ENCODE results near the gene TMEM218. TPM values are rescaled to one million over a fixed set of nuclear protein-coding genes. Genes with fewer than 3 reads are reported as not detected.
A peak's percentile ranks its signal among the peaks of the same experiment; 100 is the strongest.

Gene TMEM218
- total RNA-seq, 1 experiment from 2014 or later: 14.3 TPM

GRCh38 chr11:125078516-125079140 is 32.8 kb downstream of the TMEM218 start:
- peaks cover 17% of the 10 kb centered on the region for H3K27me3 Mint-ChIP-seq (ENCODE audit: low read depth)
- Histone ChIP-seq H3K18ac (ENCODE audit: insufficient read length, low read depth, low read length) (no peak overlapping the region), H2AK5ac (ENCODE audit: insufficient read length, low read length) (no peak overlapping the region), H3T11ph (ENCODE audit: low read length) (no peak overlapping the region), H3K56ac (ENCODE audit: insufficient read length, low read depth, low read length) (no peak overlapping the region), H4K8ac (replicated peaks; ENCODE audit: insufficient read length, low read depth, low read length) (no peak overlapping the region), H3K23ac (ENCODE audit: insufficient read length, low read depth, low read length) (no peak overlapping the region), H3K4me2 (ENCODE audit: insufficient read depth, insufficient read length, low read length) (no peak overlapping the region), H3K27me3 (ENCODE audit: insufficient read depth, low read length) (no peaks in the 10 kb centered on the region), H3K4ac (ENCODE audit: low read depth, low read length) (no peak overlapping the region), H3K14ac (ENCODE audit: insufficient read depth, low read length) (no peak overlapping the region; the same call in 1 of the 2 replicates), H2AFZ (ENCODE audit: low read length) (no peak overlapping the region), H2BK12ac (ENCODE audit: insufficient read length, low read depth, low read length) (no peak overlapping the region), H3K27ac (ENCODE audit: insufficient read length, low read depth, low read length) (no peak overlapping the region), H3K9me3 (ENCODE audit: control insufficient read depth, low read depth, low read length) (no peaks in the 10 kb centered on the region), H3K79me2 (ENCODE audit: insufficient read depth, low read length) (no peaks in the 10 kb centered on the region), H3K23me2 (ENCODE audit: insufficient read length, low read depth, low read length, poor library complexity, severe bottlenecking) (no peaks in the 10 kb centered on the region), H2BK5ac (ENCODE audit: insufficient read length, low read length) (no peak overlapping the region), H2BK120ac (ENCODE audit: low read depth, low read length, poor library complexity, severe bottlenecking) (no peak overlapping the region), H3K4me1 (ENCODE audit: insufficient read depth, low read length) (no peaks in the 10 kb centered on the region), H2BK20ac (ENCODE audit: low read depth, low read length, poor library complexity, severe bottlenecking) (no peak overlapping the region), H4K20me1 (ENCODE audit: control insufficient read depth, insufficient read depth, insufficient read length) (no peaks in the 10 kb centered on the region), H3K9ac (ENCODE audit: extremely low read depth, insufficient read length, low read length) (no peak overlapping the region), H4K5ac (ENCODE audit: insufficient read length, low read depth, low read length) (no peak overlapping the region), H4K91ac (ENCODE audit: insufficient read length, low read depth, low read length) (no peak overlapping the region), H3K79me1 (ENCODE audit: insufficient read depth, low read depth, low read length, poor library complexity, severe bottlenecking) (no peaks in the 10 kb centered on the region), H2BK15ac (ENCODE audit: low read depth, low read length) (no peak overlapping the region)
- H3K4me3 Mint-ChIP-seq: no peak overlapping the region
- peaks cover 3 to 10% of the 10 kb centered on the region in 2 experiments for H3K4me1 Mint-ChIP-seq
- TF ChIP-seq CTCF (conservative IDR thresholded peaks at IDR 0.05): no peak
- DNase-seq: no peak
- no peaks in the 10 kb centered on the region for H3K9me3 Mint-ChIP-seq
- H3K36me3 Mint-ChIP-seq (ENCODE audit: insufficient read depth in 1 of 3, low read depth in 3 of 3): no peaks in the 10 kb centered on the region
- peak overlapping the region in 1 of 3 experiments; percentile 40; a peak in 1 of 7 replicates for H3K27ac Mint-ChIP-seq
- no CpG with 5 or more reads among the region's 14 CpGs for WGBS (ENCODE audit: extremely low coverage, insufficient read length, low lambda C conversion rate)

Measured in H9 (cell line).